Tibial nerve (tissue), 4 donors: ENCODE results near the gene OSBPL8. TPM values are rescaled to one million over a fixed set of nuclear protein-coding genes. Genes with fewer than 3 reads are reported as not detected.

Experiments
- DNase-seq, 2 donors: peaks; one replicate each; pipeline ENCODE4 v3.0.0-alpha.2; 2019; ENCODE audit warnings: low spot score in 2 of 2
- H3K27ac ChIP-seq, 4 donors: fragments of 200-600 bp; sonication (generic) in 3 of 4; one replicate each; pipeline ENCODE4 v1.5.1; 2017 to 2019; ENCODE audit warnings: mild to moderate bottlenecking in 1 of 4
- H3K27me3 ChIP-seq, 2 donors: fragments of 200-600 bp; sonication (generic) in 1 of 2; one replicate each; pipeline versions ENCODE4 v1.5.1 to v1.6.0; 2017 to 2019
- H3K36me3 ChIP-seq, 3 donors: fragments of 200-600 bp; sonication (generic); one replicate each; pipeline ENCODE4 v1.5.1; 2018 to 2019
- H3K4me1 ChIP-seq, 4 donors: fragments of 200-600 bp; sonication (generic) in 3 of 4; one replicate each; pipeline ENCODE4 v1.5.1; 2017 to 2019
- H3K4me3 ChIP-seq, 4 donors: fragments of 200-600 bp; sonication (generic) in 3 of 4; one replicate each; pipeline ENCODE4 v1.5.1; 2017 to 2019; ENCODE audit warnings: mild to moderate bottlenecking in 1 of 4, moderate library complexity in 1 of 4
- H3K9me3 ChIP-seq, 4 donors: fragments of 200-600 bp; sonication (generic) in 3 of 4; one replicate each; pipeline ENCODE4 v1.5.1; 2017 to 2019
- CTCF ChIP-seq, 5 experiments: fragments of 200-600 bp in 3 of 5; fragments of 450-650 bp in 2 of 5; sonication (generic) in 3 of 5; IDR thresholded peaks; one replicate each; pipeline ENCODE4 v1.5.1; 2016 to 2019; ENCODE audit warnings: antibody characterized with exemption in 5 of 5, mild to moderate bottlenecking in 3 of 5, moderate library complexity in 2 of 5
- EP300 ChIP-seq, 2 donors: sonication (generic); formaldehyde crosslinking; IDR thresholded peaks; one replicate each; pipeline ENCODE4 v1.6.1; 2017; ENCODE audit warnings: antibody characterized with exemption in 2 of 2, mild to moderate bottlenecking in 1 of 2
- POLR2A ChIP-seq, 2 donors: fragments of 450-650 bp; IDR thresholded peaks; one replicate each; pipeline ENCODE4 v1.6.1; 2017; ENCODE audit warnings: antibody characterized with exemption in 2 of 2, mild to moderate bottlenecking in 2 of 2, moderate library complexity in 2 of 2
- WGBS, 2 donors: methylation state at CpG; one replicate each; pipeline ENCODE4 v1.1.5; 2018; 5-methylcytosine and 5-hydroxymethylcytosine counted together
- total RNA-seq, 4 donors: library from RNA; depleted of rRNA; stranded (reverse); fragments of >200 nt; gene quantifications; one replicate each; pipeline ENCODE4 v1.1.0, GENCODE V29; 2016

Gene OSBPL8
- total RNA-seq, 4 donors from 2014 or later, result 90.9 to 151 (median 119) TPM

- peaks cover 0 to 9% (median 0%) of the 10 kb centered on the region in 3 donors for H3K36me3 ChIP-seq
- TF ChIP-seq POLR2A (IDR thresholded peaks at IDR 0.05) (no peak), CTCF (IDR thresholded peaks at IDR 0.05) (no peak)
- peaks cover 0 to 9% (median 2%) of the 10 kb centered on the region in 4 donors for H3K4me1 ChIP-seq
- H3K4me3 ChIP-seq, result no peak overlapping the region
- no peak overlapping the region for H3K27ac ChIP-seq
- DNase-seq, result no peak
- no peaks in the 10 kb centered on the region for H3K27me3 ChIP-seq
- WGBS, 2 donors, result 97 to 100% methylated on average over 1 of the region's 1 CpG
- H3K9me3 ChIP-seq, result no peaks in the 10 kb centered on the region
Observed at GRCh38 chr12:76530516-76530915, 29.1 kb downstream of the OSBPL8 start.

GRCh38 chr12:76529226-76529918, 30.2 kb downstream of the OSBPL8 start:
- Histone ChIP-seq H3K36me3 (peaks cover 0 to 7% (median 0%) of the 10 kb centered on the region in 3 donors), H3K27ac (no peak overlapping the region), H3K9me3 (no peaks in the 10 kb centered on the region), H3K27me3 (no peaks in the 10 kb centered on the region), H3K4me3 (no peak overlapping the region), H3K4me1 (peaks cover 0 to 9% (median 2%) of the 10 kb centered on the region in 4 donors)
- 39 to 50% methylated on average over 4 of the region's 4 CpGs for WGBS, 2 donors
- TF ChIP-seq POLR2A (IDR thresholded peaks at IDR 0.05), result no peak
- TF ChIP-seq CTCF (IDR thresholded peaks at IDR 0.05), result no peak
- TF ChIP-seq EP300 (IDR thresholded peaks at IDR 0.05), result no peak
- DNase-seq, result no peak

GRCh38 chr12:76523408-76523807, 36.2 kb downstream of the OSBPL8 start:
- Histone ChIP-seq H3K4me3 (no peak overlapping the region), H3K36me3 (peaks cover 0 to 15% (median 0%) of the 10 kb centered on the region in 3 donors), H3K9me3 (peaks cover 0 to 7% (median 0%) of the 10 kb centered on the region in 4 donors), H3K27ac (no peak overlapping the region), H3K4me1 (no peaks in the 10 kb centered on the region), H3K27me3 (no peaks in the 10 kb centered on the region)
- TF ChIP-seq CTCF (IDR thresholded peaks at IDR 0.05) (no peak), POLR2A (IDR thresholded peaks at IDR 0.05) (no peak), EP300 (IDR thresholded peaks at IDR 0.05) (no peak)
- no peak for DNase-seq

- Histone ChIP-seq H3K9me3 (peaks cover 0 to 7% (median 0%) of the 10 kb centered on the region in 4 donors), H3K4me1 (no peaks in the 10 kb centered on the region), H3K27ac (no peak overlapping the region), H3K36me3 (peaks cover 0 to 11% (median 0%) of the 10 kb centered on the region in 3 donors), H3K27me3 (no peaks in the 10 kb centered on the region), H3K4me3 (no peak overlapping the region)
- TF ChIP-seq CTCF (IDR thresholded peaks at IDR 0.05) (no peak), POLR2A (IDR thresholded peaks at IDR 0.05) (no peak), EP300 (IDR thresholded peaks at IDR 0.05) (no peak)
- DNase-seq, result no peak
Observed at GRCh38 chr12:76520348-76520747, 39.2 kb downstream of the OSBPL8 start.

- H3K9me3 ChIP-seq, result peaks cover 0 to 7% (median 0%) of the 10 kb centered on the region in 4 donors
- H3K36me3 ChIP-seq, result peaks cover 0 to 13% (median 0%) of the 10 kb centered on the region in 3 donors
- no peak overlapping the region for H3K4me3 ChIP-seq
- no peaks in the 10 kb centered on the region for H3K4me1 ChIP-seq
- TF ChIP-seq EP300 (IDR thresholded peaks at IDR 0.05) (no peak), POLR2A (IDR thresholded peaks at IDR 0.05) (no peak), CTCF (IDR thresholded peaks at IDR 0.05) (no peak)
- H3K27ac ChIP-seq, result no peak overlapping the region
- DNase-seq, result no peak
- 87 to 90% methylated on average over 5 of the region's 5 CpGs for WGBS, 2 donors
- H3K27me3 ChIP-seq, result no peaks in the 10 kb centered on the region
Observed at GRCh38 chr12:76519538-76519937, 40.0 kb downstream of the OSBPL8 start.
